Right renal pelvis (tissue), 4 donors: ENCODE measurements around the gene MYL9. TPM values are rescaled to one million over a fixed set of nuclear protein-coding genes. Genes with fewer than 3 reads are reported as not detected.

Experiments used
- DNase-seq, 4 donors: peaks; one replicate each; pipeline ENCODE4 v3.0.0-alpha.2; 2013; ENCODE audit warnings: low read depth in 4 of 4, low spot score in 3 of 4, missing footprints in 1 of 4
- polyA plus RNA-seq, 4 donors: library from polyadenylated mRNA; unstranded; fragments of 120-200 nt; gene quantifications; one replicate each; pipeline ENCODE4 v1.2.1, GENCODE V29; 2013; ENCODE audit not compliant: insufficient read length in 4 of 4

MYL9 gene
- polyA plus RNA-seq, 4 donors = 237 to 261 (median 257) TPM

DNA sequence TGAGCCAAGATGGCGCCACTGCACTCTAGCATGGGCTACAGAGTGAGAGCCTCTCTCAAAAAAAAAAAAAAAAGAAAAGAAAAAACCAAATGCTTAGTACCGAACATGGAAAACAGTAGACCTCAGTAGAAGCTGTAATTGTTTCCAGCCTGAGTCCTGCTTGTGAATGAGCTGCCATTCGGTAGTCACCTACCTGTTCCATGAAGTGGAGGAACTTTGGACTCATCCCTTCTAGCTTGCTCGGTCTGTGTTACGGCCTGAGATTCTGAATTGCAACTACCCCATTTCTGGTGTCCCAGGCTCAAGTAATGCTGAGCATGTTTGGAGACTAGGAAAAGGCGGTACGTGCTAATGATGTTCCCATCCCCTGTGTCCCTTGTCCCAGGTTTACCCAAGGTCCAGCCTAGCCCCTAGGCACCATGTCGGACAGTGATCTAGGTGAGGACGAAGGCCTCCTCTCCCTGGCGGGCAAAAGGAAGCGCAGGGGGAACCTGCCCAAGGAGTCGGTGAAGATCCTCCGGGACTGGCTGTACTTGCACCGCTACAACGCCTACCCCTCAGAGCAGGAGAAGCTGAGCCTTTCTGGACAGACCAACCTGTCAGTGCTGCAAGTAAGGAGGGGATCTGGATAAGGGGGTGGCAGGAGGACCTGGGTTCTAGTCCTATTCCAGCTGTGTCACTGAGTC lies 37.2 kb downstream of the MYL9 start:
- DNase-seq = no peak

DNA sequence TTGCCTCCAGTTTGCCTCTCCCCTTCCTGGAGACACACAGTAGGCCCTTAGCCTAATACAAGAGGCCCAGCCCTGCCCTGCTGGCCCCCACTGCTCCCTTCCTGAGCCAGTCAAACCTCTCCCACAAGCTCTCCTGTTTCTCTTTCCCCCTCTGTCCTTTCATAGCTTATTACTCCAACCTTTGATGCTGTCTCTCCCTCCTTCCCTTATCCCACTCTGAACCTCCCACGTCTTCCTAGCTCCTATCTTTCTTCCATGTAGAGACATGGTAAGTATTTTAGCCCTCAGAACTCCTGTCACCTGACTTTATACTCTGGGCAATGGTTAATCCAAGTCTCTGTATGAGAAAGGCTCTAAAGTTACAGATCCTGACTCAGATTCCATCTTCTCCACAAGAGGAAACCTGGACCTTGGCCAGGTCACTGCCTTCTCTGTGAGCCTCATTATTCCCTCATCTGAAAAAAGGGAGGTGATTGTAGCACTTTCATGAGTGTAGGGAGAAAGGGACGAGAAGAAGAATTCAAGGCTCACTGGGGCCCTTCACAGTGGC lies 38.8 kb downstream of the MYL9 start:
- DNase-seq = no peak

DNA sequence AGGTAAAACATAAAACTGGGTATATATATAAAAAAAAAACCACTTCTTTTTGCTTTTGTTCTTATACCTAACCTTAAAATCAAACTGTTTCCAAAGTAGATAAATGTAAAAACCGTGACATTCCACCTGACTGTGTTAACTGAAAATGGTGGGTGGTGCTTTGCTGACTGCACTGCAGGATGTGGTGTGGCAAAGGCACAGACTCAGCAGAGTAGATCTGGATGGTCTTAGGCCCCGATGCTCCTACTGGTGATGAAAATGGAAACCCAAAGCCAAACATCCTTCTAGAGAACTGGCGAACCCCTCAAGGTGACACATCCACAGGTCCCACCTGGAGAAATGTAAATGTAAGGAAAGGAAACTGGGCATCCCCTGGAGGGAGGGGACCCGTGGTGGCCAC lies 41.0 kb downstream of the MYL9 start:
- no peak for DNase-seq

DNA sequence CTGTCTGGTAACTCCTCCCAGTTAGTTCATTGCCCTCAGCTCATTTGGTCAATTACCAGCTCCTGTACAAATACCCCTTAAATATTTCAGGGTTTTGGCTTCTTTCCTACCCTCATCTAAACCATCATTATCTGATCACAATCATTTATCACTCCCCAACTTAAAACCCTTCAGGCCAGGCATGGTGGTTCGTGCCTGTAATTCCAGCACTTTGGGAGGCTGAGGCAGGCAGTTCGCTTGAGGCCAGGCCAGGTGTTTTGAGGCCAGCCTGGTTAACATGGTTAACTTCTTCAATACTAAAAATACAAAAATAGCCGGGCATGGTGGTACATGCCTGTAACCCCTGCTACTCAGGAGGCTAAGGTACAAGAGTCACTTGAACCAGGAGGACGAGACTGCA lies 41.5 kb downstream of the MYL9 start:
- DNase-seq = no peak

DNA sequence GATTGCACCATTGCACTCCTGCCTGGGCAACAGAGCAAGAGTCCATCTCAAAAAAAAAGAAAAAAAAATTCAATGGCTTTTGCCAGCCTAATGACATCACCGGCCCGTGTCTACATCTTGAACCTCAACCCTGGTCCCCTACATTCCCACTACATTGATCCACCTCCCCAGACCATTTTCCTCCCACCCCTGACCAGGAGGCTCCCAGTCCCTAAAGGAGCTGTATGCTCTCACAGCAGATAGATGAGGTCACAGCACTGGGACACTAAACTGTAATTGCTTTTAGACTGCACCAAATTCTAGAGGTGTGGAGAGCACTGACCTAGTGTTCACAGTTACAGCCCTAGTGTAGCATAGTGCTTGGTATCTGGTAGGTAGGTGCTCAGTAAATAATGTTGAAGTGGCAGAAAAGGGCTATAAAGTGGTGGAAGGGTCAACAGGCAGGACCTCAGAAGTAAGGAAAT lies 42.7 kb downstream of the MYL9 start:
- no peak for DNase-seq

DNA sequence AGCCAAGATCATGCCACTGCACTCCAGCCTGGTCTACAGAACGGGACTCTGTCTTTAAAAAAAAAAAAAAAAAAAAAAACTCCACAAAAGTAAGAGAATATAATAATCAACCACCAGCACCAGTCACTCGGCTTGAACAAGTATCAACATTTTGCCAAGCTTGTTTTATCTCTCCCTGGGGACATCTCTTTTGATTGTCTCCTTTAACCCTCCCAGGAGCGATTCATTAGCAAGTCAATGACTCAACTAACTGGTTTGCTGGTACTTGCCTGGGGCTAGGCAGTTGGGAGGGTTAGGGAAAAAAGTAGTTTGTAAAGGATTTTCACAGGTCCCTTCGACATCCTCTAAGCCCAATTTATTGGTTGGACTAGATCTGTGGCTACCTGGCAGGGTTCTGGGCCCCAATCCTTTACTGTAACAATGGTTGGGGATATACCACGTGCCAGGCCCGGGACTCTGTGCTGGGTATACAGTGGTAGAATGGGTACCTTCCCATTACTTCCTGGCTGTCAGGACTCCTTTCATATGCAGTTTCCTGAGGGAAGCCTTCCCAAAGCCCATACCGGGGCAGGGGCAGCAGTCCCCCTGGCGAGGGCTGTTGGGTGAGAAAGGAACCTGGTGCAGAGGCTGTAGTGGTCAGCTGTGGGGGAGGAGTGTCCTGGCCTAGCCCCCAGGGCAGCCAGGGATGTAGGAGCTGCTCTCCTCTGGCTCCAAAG lies 44.2 kb downstream of the MYL9 start:
- no peak for DNase-seq

DNA sequence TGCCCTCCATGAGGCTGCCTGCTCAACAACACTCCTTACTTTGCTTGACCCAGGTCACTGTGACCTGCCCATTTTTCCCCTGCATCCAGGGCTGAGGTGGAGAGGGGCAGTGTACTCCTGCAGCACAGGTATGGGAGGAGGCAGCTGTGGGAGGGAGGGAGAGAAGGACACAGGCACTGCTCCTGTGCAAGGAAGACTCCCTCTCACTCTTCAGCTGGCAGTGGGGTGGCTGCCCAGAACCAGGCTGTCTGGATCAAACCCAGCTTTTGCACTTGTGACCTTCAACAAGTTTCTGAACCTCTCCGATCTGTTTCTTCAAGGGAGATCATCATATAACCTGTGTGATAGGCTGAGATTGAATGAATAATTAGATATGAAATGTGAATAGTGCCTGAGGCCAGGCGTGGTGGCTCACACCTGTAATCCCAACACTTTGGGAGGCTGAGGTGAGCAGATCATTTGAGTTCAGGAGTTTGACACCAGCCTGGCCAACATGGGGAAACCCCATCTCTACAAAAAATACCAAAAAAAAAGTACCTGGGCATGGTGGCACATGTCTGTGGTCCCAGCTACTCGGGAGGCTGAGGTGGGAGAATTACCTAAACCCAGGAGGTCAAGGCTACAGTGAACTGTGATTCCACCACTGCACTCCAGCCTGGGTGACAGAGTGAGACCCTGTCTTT lies 46.2 kb downstream of the MYL9 start:
- DNase-seq = no peak

DNA sequence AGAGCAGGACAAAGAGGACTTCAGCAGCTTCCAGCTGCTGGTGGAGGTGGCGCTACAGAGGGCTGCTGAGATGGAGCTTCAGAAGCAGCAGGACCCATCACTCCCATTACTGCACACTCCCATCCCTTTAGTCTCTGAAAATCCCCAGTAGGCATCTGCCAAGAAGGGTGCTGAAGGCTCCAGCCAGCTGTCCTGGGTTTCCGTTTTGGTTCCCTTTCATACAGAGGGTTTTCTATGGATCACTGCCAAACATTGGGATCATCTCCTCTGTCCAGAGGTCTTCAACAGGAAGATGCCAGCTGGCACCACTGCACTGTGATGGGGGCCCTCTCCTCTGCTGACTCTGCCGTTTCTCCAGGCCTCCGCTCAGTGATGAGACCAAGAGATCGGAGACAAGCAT lies 50.0 kb downstream of the MYL9 start:
- no peak for DNase-seq

DNA sequence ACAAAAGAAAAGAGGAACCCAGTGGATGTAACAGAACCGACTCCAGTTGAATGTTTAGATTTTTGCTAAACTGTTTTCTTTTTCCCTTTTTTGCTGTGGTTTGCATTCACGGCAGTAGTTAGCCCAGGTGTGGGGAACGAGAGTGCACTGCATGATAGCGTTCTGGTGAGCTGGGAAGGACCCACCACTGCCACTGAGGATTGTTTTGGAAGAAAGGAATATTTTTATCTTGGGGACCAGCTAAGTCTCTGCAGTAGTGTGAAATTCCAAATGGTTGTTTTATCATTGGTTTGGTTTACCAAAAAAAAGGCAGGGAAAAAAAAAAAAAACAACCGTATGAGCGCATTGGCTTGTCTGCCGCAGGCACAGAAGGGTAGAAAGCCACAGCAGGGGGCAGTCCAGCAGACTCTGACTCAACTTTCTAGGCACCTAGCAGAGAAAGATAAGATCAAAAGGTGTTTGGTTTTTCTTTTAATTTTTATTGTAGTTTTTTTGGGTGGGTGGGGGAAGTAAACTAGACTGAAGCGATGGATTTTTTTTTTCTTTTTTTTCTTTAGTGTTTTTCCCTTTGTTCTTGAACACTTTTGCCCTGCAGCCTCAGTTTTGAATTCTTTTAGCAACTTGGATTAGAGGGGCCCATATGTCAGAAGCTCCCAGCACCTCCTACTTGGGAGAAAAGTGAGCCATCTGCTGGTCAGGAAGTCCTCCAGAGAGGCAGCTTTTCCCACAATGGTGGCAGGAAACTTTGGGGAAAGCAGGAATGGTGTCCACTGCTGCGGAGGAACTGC lies 50.7 kb downstream of the MYL9 start:
- no peak for DNase-seq

DNA sequence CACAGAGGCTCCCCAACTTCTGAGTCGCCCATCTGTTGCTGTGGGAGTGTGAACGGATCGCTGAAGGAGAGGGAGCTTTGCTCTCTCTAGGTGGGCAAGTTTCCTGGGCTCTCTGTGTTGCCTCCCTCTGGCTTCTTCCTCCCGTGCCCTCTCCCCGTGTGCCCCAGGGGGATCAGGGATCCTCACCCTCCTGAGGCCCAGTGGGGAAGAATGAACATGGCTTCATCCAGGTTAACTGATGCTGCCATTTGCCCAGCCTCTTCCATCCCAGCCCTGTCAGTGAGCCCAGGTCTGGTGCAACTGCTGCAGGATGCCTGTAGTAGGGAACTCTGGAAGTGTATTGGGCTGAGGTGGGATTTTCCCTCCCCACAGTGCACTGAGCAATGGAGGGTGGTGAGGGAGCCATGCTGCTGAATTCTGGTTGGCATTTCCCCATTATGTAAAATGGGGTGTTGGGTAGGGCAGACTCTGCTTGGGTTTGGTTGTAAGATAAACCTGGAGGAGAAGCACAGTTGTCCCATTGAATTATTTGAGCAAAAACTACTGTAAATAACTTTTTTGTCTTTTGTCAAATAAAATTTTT lies 52.1 kb downstream of the MYL9 start:
- DNase-seq = no peak

DNA sequence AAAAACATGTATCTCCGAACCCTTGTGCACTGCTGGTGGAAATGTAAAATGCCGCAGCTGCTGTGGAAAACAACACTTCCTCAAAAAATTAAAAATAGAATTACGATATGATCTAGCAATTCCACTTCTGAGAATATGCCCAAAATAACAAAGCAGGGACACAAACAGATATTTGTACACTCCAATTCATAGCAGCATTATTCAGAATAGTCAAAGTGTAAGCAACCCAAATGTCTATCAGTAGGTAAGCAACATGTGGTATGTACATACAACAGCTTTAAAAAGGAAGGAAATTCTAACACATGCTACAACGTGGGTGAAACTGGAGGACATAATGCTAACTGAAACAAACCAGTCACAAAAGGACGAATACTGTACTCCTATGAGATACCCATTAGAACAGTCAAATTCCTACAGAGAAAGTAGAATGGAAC lies 58.6 kb downstream of the MYL9 start:
- DNase-seq = no peak

Other genes with a start within 250 kb of the MYL9 start
- gene DLGAP4, start 235.2 kb upstream of the MYL9 start, polyA plus RNA-seq = 10 to 100 TPM; 57.6 to 71.2 (median 62.1) TPM
- gene TGIF2, start 32.1 kb downstream of the MYL9 start, polyA plus RNA-seq = 10 to 100 TPM; 53.9 to 66.3 (median 63.0) TPM
- 10 to 100 TPM; 58.2 to 71.8 (median 65.0) TPM for gene RAB5IF, start 64.3 kb downstream of the MYL9 start, polyA plus RNA-seq
- under 1 TPM; 0.32 to 0.54 (median 0.44) TPM for gene SLA2, start 104.7 kb downstream of the MYL9 start, polyA plus RNA-seq
- 10 to 100 TPM; 31.3 to 35.9 (median 33.9) TPM for gene NDRG3, start 204.6 kb downstream of the MYL9 start, polyA plus RNA-seq
- gene DSN1, start 232.2 kb downstream of the MYL9 start, polyA plus RNA-seq = 10 to 100 TPM; 17.0 to 19.2 (median 18.9) TPM